Neural cell (in vitro differentiated cells): ENCODE data around the gene WNT16. TPM values are rescaled to one million over a fixed set of nuclear protein-coding genes. Genes with fewer than 3 reads are reported as not detected.

Experiments used
- H2AFZ ChIP-seq: fragments of 200-600, 300-800 bp; sonication (generic), shearing (Covaris generic); 2 replicates; pipeline ENCODE4 v1.6.0; 2014; ENCODE audit warnings: low read depth, mild to moderate bottlenecking, antibody characterized with exemption, low read length, moderate library complexity
- H3F3A ChIP-seq: fragments of 200-600 bp; shearing (Covaris generic); 2 replicates; pipeline ENCODE4 v1.6.1; 2016; ENCODE audit warnings: mild to moderate bottlenecking, moderate library complexity, mixed read lengths, antibody characterized with exemption, low read length; ENCODE audit not compliant: insufficient read depth, poor library complexity, severe bottlenecking
- H3K27ac ChIP-seq: fragments of 200-600, 300-800 bp; sonication (generic), shearing (Covaris generic); 2 replicates; pipeline ENCODE4 v1.5.1; 2014; ENCODE audit warnings: mild to moderate bottlenecking, low read length, moderate library complexity
- H3K27me3 ChIP-seq: fragments of 300-800, 200-600 bp; sonication (generic), shearing (Covaris generic); 2 replicates; pipeline ENCODE4 v1.6.0; 2014; ENCODE audit warnings: mild to moderate bottlenecking, low read depth, low read length, moderate library complexity; ENCODE audit not compliant: insufficient read depth
- H3K36me3 ChIP-seq: fragments of 300-800, 200-600 bp; sonication (generic), shearing (Covaris generic); 2 replicates; pipeline ENCODE4 v1.5.1; 2014; ENCODE audit warnings: mild to moderate bottlenecking, antibody characterized with exemption, low read length, moderate library complexity; ENCODE audit not compliant: insufficient read depth
- H3K4me2 ChIP-seq: fragments of 300-800, 200-600 bp; sonication (generic), shearing (Covaris generic); 2 replicates; pipeline ENCODE4 v1.6.0; 2014; ENCODE audit warnings: mild to moderate bottlenecking, low read length
- H3K4me3 ChIP-seq: fragments of 300-800, 200-600 bp; sonication (generic), shearing (Covaris generic); 2 replicates; pipeline ENCODE4 v1.5.1; 2014; ENCODE audit warnings: mild to moderate bottlenecking, low read length, moderate library complexity
- H3K79me2 ChIP-seq: fragments of 200-600 bp; shearing (Covaris generic); replicated peaks from 2 replicates; pipeline ENCODE4 v1.6.0; 2014; ENCODE audit warnings: mild to moderate bottlenecking, low read length, moderate library complexity; ENCODE audit not compliant: insufficient read depth
- H3K9ac ChIP-seq: fragments of 300-800, 200-600 bp; sonication (generic), shearing (Covaris generic); 2 replicates; pipeline ENCODE4 v1.6.1; 2016; ENCODE audit warnings: mild to moderate bottlenecking, low read length, mixed read lengths
- H3K9me2 ChIP-seq: fragments of 200-600 bp; shearing (Covaris generic); 2 replicates; pipeline ENCODE4 v1.6.1; 2016; ENCODE audit warnings: mild to moderate bottlenecking, low read length, mixed read lengths; ENCODE audit not compliant: insufficient read depth
- H3K9me3 ChIP-seq: fragments of 200-600, 300-800 bp; sonication (generic), shearing (Covaris generic); 2 replicates; pipeline ENCODE4 v1.6.1; 2016; ENCODE audit warnings: mild to moderate bottlenecking, mixed run types, low read length, moderate library complexity, mixed read lengths
- H4K20me1 ChIP-seq: fragments of 200-600 bp; shearing (Covaris generic); 2 replicates; pipeline ENCODE4 v1.6.1; 2016; ENCODE audit warnings: mild to moderate bottlenecking, mixed run types; ENCODE audit not compliant: insufficient read depth
- EP300 ChIP-seq: fragments of 450-650 bp; conservative IDR thresholded peaks from 2 replicates; pipeline ENCODE4 v1.6.1; 2014; ENCODE audit warnings: antibody characterized with exemption, mild to moderate bottlenecking, moderate library complexity; ENCODE audit not compliant: poor library complexity, severe bottlenecking
- EZH2 ChIP-seq: fragments of 200-600, 300-800 bp; shearing (Covaris generic), sonication (generic); IDR thresholded peaks from 2 replicates; pipeline ENCODE4 v1.6.1; 2014; ENCODE audit warnings: antibody characterized with exemption, low read length, borderline replicate concordance, mild to moderate bottlenecking; ENCODE audit not compliant: insufficient read depth, poor library complexity, severe bottlenecking
- MXI1 ChIP-seq: fragments of 450-650 bp; conservative IDR thresholded peaks from 2 replicates; pipeline ENCODE4 v1.6.1; 2014; ENCODE audit warnings: antibody characterized with exemption, mild to moderate bottlenecking; ENCODE audit not compliant: poor library complexity, severe bottlenecking
- POLR2AphosphoS5 ChIP-seq: IDR thresholded peaks from 2 replicates; pipeline ENCODE4 v1.6.1; 2012
- RAD21 ChIP-seq: fragments of 450-650 bp; conservative IDR thresholded peaks from 2 replicates; pipeline ENCODE4 v1.6.1; 2014; ENCODE audit warnings: antibody characterized with exemption, mild to moderate bottlenecking, moderate library complexity
- SMC3 ChIP-seq: fragments of 450-650 bp; conservative IDR thresholded peaks from 2 replicates; pipeline ENCODE4 v1.6.1; 2014; ENCODE audit warnings: antibody characterized with exemption, mild to moderate bottlenecking, moderate library complexity; ENCODE audit not compliant: poor library complexity
- TAF1 ChIP-seq: IDR thresholded peaks from 2 replicates; pipeline ENCODE4 v1.6.1; 2012; ENCODE audit warnings: low read depth
- polyA plus RNA-seq: library from polyadenylated mRNA; depleted of rRNA; stranded (reverse); fragments of >200 nt; gene quantifications from 2 replicates; pipeline ENCODE4 v1.2.3, GENCODE V29; 2014
- TF ChIP-seq, protein P1 (sequence below): fragments of 450-650 bp; IDR thresholded peaks from 2 replicates; pipeline ENCODE4 v1.5.1; 2014; ENCODE audit warnings: antibody characterized with exemption, mild to moderate bottlenecking, moderate library complexity; ENCODE audit not compliant: poor library complexity, severe bottlenecking
- TF ChIP-seq, protein P2 (sequence below): IDR thresholded peaks from 2 replicates; pipeline ENCODE4 v1.6.1; 2012; ENCODE audit warnings: borderline replicate concordance

WNT16 gene
- polyA plus RNA-seq, 1 donor from 2014 or later, result not detected

DNA sequence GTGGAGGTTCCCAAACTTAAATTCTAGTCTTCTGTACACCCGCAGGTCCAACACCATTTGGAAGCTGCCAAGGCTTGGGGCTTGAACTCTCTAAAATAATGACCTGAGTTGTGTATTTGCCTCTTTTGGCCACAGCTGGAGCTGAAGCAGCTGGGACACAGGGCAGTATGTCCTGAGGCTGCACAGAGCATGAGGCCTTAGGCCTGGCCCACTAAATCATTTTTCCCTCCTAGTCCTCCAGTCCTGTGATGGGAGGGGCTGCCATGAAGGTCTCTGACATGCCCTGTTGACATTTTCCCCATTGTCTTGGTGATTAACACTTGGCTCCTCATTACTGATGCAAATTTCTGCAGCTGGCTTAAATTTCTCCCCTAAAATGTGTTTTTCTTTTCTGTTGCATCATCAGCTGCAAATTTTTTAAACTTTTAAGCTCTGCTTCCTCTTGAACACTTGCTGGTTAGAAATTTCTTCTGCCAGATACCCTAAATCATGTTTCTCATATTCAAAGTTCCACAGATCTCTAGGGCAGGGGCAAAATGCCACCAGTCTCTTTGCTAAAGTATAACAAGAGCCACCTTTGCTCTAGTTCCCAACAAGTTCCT is 43.6 kb upstream of the WNT16 start:
- Histone ChIP-seq H3F3A (no peaks in the 10 kb centered on the region), H4K20me1 (no peaks in the 10 kb centered on the region)

DNA sequence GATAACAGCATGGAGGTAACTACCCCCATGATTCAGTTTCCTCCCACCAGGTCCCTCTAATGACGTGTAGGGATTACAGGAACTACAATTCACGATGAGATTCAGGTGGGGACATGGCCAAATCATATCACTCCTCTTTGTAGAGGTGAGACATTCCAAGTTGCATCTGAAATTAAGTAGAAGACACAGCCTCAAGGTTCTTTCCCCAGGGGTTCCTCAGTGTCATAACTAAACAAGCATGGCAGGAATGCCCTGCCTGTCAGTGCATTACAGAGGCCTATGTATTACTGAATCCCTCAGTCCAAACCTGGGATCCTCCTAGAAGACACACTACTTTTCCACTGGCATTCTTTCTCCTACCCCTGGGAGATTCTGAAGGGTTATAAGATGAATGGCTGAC is 42.6 kb upstream of the WNT16 start:
- Histone ChIP-seq H3K4me3 (no peak overlapping the region), H3K9me3 (no peaks in the 10 kb centered on the region), H3K9ac (no peak overlapping the region), H3K27me3 (no peaks in the 10 kb centered on the region), H2AFZ (no peak overlapping the region), H3K9me2 (no peaks in the 10 kb centered on the region), H3K79me2 (no peaks in the 10 kb centered on the region), H3F3A (no peaks in the 10 kb centered on the region), H3K36me3 (no peaks in the 10 kb centered on the region), H4K20me1 (no peaks in the 10 kb centered on the region), H3K27ac (no peak overlapping the region), H3K4me2 (no peak overlapping the region)
- TF ChIP-seq SMC3 (no peak), RAD21 (no peak), MXI1 (no peak), TAF1 (no peak), POLR2AphosphoS5 (no peak), EP300 (no peak), EZH2 (no peak)
- TF ChIP-seq, protein P1, sequence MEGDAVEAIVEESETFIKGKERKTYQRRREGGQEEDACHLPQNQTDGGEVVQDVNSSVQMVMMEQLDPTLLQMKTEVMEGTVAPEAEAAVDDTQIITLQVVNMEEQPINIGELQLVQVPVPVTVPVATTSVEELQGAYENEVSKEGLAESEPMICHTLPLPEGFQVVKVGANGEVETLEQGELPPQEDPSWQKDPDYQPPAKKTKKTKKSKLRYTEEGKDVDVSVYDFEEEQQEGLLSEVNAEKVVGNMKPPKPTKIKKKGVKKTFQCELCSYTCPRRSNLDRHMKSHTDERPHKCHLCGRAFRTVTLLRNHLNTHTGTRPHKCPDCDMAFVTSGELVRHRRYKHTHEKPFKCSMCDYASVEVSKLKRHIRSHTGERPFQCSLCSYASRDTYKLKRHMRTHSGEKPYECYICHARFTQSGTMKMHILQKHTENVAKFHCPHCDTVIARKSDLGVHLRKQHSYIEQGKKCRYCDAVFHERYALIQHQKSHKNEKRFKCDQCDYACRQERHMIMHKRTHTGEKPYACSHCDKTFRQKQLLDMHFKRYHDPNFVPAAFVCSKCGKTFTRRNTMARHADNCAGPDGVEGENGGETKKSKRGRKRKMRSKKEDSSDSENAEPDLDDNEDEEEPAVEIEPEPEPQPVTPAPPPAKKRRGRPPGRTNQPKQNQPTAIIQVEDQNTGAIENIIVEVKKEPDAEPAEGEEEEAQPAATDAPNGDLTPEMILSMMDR, result no peak
- TF ChIP-seq, protein P2, sequence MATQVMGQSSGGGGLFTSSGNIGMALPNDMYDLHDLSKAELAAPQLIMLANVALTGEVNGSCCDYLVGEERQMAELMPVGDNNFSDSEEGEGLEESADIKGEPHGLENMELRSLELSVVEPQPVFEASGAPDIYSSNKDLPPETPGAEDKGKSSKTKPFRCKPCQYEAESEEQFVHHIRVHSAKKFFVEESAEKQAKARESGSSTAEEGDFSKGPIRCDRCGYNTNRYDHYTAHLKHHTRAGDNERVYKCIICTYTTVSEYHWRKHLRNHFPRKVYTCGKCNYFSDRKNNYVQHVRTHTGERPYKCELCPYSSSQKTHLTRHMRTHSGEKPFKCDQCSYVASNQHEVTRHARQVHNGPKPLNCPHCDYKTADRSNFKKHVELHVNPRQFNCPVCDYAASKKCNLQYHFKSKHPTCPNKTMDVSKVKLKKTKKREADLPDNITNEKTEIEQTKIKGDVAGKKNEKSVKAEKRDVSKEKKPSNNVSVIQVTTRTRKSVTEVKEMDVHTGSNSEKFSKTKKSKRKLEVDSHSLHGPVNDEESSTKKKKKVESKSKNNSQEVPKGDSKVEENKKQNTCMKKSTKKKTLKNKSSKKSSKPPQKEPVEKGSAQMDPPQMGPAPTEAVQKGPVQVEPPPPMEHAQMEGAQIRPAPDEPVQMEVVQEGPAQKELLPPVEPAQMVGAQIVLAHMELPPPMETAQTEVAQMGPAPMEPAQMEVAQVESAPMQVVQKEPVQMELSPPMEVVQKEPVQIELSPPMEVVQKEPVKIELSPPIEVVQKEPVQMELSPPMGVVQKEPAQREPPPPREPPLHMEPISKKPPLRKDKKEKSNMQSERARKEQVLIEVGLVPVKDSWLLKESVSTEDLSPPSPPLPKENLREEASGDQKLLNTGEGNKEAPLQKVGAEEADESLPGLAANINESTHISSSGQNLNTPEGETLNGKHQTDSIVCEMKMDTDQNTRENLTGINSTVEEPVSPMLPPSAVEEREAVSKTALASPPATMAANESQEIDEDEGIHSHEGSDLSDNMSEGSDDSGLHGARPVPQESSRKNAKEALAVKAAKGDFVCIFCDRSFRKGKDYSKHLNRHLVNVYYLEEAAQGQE, result no peak

More for the DNA sequence above, 43.6 kb upstream of the WNT16 start:
- TF ChIP-seq TAF1 (no peak), MXI1 (no peak), EZH2 (no peak), EP300 (no peak), POLR2AphosphoS5 (no peak), SMC3 (no peak), RAD21 (no peak)
- TF ChIP-seq, protein P2, result no peak
- TF ChIP-seq, protein P1, result no peak
- Histone ChIP-seq H3K4me2 (no peak overlapping the region), H3K36me3 (no peaks in the 10 kb centered on the region), H3K9ac (no peak overlapping the region), H3K27me3 (no peaks in the 10 kb centered on the region), H3K9me3 (no peaks in the 10 kb centered on the region), H3K9me2 (no peaks in the 10 kb centered on the region), H3K27ac (no peak overlapping the region), H3K79me2 (no peaks in the 10 kb centered on the region), H3K4me3 (no peak overlapping the region), H2AFZ (no peak overlapping the region)
